Endometrium (tissue), 2 donors: Measurements from ENCODE around the gene RASGRF2.
"Not testable (repeated sequence)": the region's sequence is repeated elsewhere in the genome, so short reads cannot be mapped to it uniquely, and the experiment has no call there.

ENCODE experiments used
- FAIRE-seq: peaks from 2 replicates; lab custom pipeline; 2012; peaks lifted over from hg19 to GRCh38; lab: Jason Lieb, UNC
- donor health status: control.
- donor health status: control.

RASGRF2 gene

DNA sequence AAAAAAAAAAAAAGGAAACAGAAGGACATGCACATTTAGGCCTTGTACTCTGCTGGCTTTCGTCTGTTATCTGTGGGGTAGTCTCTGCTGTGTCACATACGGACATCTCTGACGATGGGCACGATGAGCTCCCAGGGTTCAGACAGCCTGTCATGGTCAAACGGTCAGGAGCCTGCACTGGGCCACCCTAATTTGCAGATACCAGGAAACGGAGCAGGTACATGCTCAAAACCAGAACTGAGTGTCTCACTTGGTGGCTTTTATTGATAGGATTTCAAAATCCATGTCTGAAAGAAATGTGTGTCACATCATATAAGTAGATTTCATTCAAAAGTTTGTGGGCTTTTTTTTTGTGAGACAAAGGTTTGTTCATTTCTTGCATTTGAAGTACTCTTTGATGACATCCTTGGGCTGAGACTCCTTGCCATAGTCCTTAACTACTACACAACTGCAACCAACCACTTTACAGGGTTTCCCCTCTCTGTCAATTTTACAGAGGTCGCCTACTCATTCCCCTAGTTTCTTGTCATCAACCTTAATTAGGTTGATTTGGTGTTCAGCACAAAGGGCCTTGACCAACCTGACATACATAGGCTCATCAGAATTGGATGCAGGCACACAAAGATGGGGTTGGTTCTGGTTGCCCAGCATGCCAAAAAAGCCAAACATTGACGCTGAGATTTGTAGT lies 281.9 kb downstream of the RASGRF2 start:
- no peak for FAIRE-seq

DNA sequence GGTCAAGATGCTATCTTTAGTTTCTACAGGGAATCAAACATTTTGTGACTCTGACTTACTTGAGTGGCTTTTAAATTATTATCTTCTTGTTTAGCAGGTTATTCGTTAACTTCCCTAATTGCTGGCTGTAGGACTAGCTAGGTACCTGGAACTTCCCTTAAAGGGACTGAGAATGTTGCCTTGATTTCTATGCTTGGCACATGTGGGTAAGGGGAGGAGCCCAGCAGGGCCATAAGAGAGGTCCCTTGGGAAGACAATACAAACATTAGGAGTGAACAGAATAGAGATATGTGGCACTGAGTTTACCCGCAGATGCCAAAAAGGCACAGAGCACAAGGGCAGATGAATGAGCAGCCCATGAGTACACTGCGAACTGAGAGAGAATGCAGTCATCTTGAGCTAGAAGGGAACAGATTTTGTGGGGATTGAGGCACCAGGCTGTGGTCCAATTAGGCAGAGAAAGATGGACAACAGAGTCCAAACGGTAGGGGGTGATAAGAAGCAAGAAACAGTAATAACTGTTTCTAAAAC lies 282.8 kb downstream of the RASGRF2 start:
- FAIRE-seq = no peak

DNA sequence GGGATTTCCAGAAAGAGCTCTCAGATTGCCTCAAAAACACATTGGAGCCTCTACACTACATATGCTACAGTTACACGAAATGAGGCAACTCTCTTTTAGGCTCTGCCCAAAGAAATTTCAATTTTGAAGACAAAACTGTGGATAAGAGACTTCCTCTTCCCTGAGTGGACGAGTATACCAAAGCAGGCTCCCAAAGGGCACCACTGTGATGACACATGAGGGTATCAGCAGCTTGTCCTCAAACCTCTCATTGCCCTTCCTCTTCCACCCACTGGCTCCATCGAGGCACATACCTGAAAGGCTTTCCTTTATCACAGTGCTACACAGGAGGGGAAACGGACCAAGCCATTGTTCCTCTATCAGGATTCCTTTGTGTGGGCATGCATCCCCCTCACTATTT lies 284.3 kb downstream of the RASGRF2 start:
- no peak for FAIRE-seq

DNA sequence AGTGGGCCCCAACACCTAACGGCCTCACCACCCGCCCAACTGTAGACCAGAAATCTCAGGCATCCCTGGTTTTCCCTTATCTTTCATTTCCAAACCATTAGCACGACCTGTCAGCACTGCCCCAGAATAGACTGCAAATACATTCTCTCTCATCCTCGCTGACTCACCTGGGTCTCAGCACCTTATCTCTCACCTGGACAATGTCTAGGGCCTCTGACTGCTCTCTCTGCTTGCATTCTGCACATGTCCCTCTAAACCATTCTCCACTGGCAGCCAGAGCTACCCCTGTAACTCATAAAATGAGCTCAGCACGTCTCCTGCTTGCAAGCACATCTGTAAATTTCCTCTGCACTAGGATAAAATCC lies 285.7 kb downstream of the RASGRF2 start:
- FAIRE-seq = no peak

- no peak for FAIRE-seq
Observed at GRCh38 chr5:81246697-81247096, 286.5 kb downstream of the RASGRF2 start.

DNA sequence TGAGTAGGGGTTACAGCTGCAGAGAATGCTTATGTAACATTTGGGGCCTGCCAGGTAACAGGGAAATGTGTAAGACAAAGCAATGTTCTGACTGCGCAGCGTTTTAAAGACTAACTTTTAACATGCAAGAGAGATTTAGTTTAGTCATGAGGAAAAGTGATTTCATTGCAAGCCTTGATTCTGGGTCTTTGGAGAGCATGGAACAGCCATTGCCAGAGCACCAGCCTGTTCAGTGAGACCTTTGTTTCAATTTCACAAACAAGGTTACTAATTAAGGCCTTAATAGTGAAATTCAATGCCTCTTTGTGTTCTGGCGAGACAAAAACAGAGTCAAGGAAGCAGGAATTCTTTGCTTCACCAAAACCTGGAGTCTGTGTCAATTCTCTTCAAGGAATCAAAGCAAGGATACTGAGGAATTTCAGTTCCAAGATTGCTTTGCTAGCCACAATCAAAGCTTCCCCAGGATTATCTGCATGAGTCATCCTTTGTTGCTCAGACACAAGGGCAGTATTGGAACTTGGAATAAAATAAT lies 287.3 kb downstream of the RASGRF2 start:
- FAIRE-seq = no peak

GRCh38 chr5:81249240-81249639 lies 289.1 kb downstream of the RASGRF2 start:
- no peak for FAIRE-seq

DNA sequence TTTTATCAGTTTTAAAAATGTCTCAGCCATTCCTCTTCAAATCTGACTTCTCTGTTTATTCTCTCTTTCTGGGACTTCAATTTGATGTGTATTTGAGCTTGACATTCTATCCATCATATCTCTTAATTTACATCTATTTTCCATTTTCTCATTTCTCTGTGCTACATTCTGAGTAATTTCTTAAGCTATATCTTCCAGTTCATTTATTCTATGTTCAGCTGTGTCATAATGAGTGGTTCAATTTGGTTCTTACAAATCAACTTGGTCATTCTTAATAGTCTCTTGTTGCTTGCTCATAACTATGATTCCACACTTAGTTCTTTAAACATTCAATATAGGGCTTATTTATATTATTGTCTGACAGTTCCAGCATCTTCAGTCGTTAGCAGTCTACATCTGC lies 289.8 kb downstream of the RASGRF2 start:
- no peak for FAIRE-seq

GRCh38 chr5:81251922-81252321 lies 291.8 kb downstream of the RASGRF2 start:
- FAIRE-seq = no peak

DNA sequence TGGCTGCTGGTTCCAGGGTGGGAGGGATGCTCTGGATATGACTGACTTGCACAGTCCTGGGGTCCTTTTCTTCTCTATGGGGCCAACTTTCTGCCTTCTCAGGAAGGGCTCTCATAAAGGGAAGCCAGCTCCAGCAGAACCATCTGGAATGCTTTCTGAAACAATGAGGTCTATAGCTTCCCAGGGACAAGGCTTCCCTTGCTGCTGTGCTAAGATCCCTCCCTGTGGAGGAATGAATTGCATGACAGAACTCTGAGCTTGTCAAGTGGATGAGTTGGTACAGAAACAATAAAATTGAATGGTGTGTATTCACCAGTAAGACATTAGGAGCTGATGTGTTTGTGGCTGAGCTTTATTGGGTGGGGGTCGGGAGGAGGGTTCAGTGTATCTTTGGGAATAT lies 292.7 kb downstream of the RASGRF2 start:
- FAIRE-seq = no peak

- no peak for FAIRE-seq
Observed at GRCh38 chr5:81253875-81254274, 293.7 kb downstream of the RASGRF2 start.

- FAIRE-seq = no peak
Observed at GRCh38 chr5:81254886-81255559, 294.9 kb downstream of the RASGRF2 start.

- no peak for FAIRE-seq
Observed at GRCh38 chr5:81256766-81257165, 296.6 kb downstream of the RASGRF2 start.

GRCh38 chr5:81262796-81263195 lies 302.6 kb downstream of the RASGRF2 start:
- FAIRE-seq = not testable (repeated sequence)

GRCh38 chr5:81265101-81265500 lies 304.9 kb downstream of the RASGRF2 start:
- no peak for FAIRE-seq

DNA sequence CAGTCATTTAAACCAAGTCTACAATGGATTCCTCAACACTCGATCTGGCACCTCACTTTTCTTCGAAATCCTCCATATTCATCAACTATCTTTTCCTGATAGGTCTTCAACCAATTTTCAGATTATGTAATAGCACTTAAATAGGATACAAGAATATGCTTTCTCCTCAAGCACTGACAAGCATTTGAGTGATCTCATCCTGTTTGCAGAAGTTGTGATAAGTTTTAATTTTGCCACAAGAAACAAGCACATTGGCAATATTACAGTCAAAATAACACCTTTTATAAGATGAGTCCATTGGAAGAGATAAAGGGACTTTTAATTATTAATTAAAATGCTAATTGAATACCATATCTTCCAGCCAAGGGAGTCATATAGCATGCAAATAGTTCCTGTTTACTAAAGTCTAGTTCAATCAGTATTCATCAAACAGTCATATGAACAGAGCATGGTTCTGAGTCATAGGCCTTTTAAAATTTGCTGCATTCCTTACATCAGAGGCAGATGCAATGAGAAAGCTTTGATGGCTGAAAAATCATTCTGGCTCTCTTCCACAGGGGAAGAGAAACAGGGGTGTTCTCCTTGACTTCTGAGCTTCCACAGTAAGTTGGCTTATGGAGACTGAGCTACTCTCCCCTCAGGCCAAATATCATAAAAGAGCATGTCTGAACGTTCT lies 308.5 kb downstream of the RASGRF2 start:
- no peak for FAIRE-seq

GRCh38 chr5:81269751-81270393 lies 309.7 kb downstream of the RASGRF2 start:
- no peak for FAIRE-seq

- FAIRE-seq = not testable (repeated sequence)
Observed at GRCh38 chr5:81270394-81271027, 310.3 kb downstream of the RASGRF2 start.
